ENCODE results near the gene N4BP2L1.

Gene N4BP2L1

DNA sequence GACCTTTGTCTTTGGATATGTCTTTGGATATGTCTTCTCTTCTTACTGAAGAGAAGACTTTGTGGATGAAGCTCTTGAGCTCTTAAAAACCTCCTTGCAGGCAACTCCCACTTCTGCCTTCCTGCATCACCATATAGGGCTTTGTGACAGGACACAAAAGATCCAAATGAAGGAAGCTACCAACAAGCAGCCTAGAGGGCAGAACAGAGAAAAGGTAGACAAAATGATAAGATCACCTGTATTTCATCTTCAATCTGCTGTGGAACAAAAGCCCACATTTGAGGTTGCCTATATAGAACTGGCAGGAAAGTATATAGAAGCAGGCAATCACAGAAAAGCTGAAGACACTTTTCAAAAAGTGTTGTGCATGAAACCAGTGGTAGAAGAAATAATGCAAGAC is 42.5 kb downstream of the N4BP2L1 start:
- Histone ChIP-seq H3K27me3 (ENCODE audit: insufficient read depth, poor library complexity, severe bottlenecking) (no peaks in the 10 kb centered on the region), H3K4me3 (replicated peaks; ENCODE audit: insufficient read depth, low read length) (no peak overlapping the region), H3K27ac (replicated peaks) (no peak overlapping the region)
- TF ChIP-seq POLR2AphosphoS5 (IDR thresholded peaks at IDR 0.05; ENCODE audit: low read depth), result no peak
- TF ChIP-seq GABPA (IDR thresholded peaks at IDR 0.05; ENCODE audit: low read depth), result no peak
- TF ChIP-seq, protein P1, sequence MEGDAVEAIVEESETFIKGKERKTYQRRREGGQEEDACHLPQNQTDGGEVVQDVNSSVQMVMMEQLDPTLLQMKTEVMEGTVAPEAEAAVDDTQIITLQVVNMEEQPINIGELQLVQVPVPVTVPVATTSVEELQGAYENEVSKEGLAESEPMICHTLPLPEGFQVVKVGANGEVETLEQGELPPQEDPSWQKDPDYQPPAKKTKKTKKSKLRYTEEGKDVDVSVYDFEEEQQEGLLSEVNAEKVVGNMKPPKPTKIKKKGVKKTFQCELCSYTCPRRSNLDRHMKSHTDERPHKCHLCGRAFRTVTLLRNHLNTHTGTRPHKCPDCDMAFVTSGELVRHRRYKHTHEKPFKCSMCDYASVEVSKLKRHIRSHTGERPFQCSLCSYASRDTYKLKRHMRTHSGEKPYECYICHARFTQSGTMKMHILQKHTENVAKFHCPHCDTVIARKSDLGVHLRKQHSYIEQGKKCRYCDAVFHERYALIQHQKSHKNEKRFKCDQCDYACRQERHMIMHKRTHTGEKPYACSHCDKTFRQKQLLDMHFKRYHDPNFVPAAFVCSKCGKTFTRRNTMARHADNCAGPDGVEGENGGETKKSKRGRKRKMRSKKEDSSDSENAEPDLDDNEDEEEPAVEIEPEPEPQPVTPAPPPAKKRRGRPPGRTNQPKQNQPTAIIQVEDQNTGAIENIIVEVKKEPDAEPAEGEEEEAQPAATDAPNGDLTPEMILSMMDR (IDR thresholded peaks at IDR 0.05; ENCODE audit: insufficient read depth, low read length), result no peak
- TF ChIP-seq, protein P2, sequence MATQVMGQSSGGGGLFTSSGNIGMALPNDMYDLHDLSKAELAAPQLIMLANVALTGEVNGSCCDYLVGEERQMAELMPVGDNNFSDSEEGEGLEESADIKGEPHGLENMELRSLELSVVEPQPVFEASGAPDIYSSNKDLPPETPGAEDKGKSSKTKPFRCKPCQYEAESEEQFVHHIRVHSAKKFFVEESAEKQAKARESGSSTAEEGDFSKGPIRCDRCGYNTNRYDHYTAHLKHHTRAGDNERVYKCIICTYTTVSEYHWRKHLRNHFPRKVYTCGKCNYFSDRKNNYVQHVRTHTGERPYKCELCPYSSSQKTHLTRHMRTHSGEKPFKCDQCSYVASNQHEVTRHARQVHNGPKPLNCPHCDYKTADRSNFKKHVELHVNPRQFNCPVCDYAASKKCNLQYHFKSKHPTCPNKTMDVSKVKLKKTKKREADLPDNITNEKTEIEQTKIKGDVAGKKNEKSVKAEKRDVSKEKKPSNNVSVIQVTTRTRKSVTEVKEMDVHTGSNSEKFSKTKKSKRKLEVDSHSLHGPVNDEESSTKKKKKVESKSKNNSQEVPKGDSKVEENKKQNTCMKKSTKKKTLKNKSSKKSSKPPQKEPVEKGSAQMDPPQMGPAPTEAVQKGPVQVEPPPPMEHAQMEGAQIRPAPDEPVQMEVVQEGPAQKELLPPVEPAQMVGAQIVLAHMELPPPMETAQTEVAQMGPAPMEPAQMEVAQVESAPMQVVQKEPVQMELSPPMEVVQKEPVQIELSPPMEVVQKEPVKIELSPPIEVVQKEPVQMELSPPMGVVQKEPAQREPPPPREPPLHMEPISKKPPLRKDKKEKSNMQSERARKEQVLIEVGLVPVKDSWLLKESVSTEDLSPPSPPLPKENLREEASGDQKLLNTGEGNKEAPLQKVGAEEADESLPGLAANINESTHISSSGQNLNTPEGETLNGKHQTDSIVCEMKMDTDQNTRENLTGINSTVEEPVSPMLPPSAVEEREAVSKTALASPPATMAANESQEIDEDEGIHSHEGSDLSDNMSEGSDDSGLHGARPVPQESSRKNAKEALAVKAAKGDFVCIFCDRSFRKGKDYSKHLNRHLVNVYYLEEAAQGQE (IDR thresholded peaks at IDR 0.05; ENCODE audit: insufficient replicate concordance, low read depth), result no peak
- no peak for TF ChIP-seq SPI1 (IDR thresholded peaks at IDR 0.05; ENCODE audit: borderline replicate concordance, low read depth)
- DNase-seq (ENCODE audit: low read depth in 1 of 2, low spot score in 1 of 2), result no peak

DNA sequence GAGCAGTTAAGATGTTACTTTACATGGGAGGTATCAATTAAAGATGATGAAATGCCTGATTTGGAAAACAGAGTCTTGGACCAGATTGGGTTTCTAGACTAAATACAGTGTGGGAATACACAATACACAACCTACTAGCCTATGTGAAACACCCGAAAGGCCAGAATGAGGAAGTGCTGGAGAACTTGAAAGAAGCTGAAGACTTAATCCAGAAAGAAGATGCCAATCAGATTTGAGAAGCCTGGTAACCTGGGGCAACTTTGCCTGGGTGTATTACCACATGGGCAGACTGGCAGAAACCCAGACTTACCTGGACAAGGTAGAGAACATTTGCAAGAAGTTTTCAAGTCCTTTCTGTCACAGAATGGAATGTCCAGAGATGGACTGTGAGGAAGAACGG is 43.2 kb downstream of the N4BP2L1 start:
- TF ChIP-seq POLR2AphosphoS5 (IDR thresholded peaks at IDR 0.05; ENCODE audit: low read depth), result no peak
- peak; percentile 98 for TF ChIP-seq SPI1 (IDR thresholded peaks at IDR 0.05; ENCODE audit: borderline replicate concordance, low read depth)
- TF ChIP-seq, protein P2 (IDR thresholded peaks at IDR 0.05; ENCODE audit: insufficient replicate concordance, low read depth), result no peak
- TF ChIP-seq, protein P1 (IDR thresholded peaks at IDR 0.05; ENCODE audit: insufficient read depth, low read length), result no peak
- no peak for TF ChIP-seq GABPA (IDR thresholded peaks at IDR 0.05; ENCODE audit: low read depth)
- no peaks in the 10 kb centered on the region for H3K27me3 ChIP-seq (ENCODE audit: insufficient read depth, poor library complexity, severe bottlenecking)
- DNase-seq (ENCODE audit: low read depth in 1 of 2, low spot score in 1 of 2), result peak in 1 of 2 experiments; percentile 26
- no peak overlapping the region for H3K4me3 ChIP-seq (replicated peaks; ENCODE audit: insufficient read depth, low read length)
- no peak overlapping the region for H3K27ac ChIP-seq (replicated peaks)

DNA sequence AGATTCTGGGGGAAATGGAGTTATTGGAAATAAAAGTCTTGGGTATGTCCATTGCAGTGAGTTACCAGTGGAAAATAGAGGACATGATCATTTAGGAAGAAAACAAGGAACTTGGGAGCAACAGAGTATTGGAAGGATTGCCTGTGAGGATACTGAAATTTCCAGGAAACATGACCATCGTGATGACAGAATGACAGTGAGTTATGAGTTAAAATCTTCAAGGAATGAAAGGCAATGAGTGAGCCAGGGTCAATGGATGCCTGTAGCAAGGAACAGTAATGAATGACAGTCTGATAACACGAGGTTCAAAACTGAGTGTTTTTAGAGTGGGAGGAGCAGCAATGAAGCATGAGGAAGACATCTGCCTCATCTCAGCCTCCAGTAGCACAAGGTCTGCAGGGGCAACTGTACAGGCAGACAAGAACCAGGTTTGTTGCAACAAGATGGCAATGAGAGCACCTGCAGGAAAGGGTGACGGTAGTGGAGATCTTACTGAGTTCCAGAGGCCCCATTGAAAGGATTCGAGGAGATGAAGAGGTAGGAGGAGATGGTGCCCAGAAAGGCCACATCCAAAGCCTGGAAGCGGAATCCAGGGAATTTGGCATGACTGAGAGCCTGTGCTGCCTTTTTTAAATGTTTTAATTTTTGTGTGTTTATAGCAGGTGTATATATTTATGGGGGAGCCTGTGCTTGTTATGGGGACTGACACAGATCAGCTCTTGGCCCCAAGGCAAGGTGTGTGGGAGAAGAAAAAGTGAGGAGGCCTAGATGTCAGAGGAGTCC is 43.9 kb downstream of the N4BP2L1 start:
- no peak overlapping the region for H3K4me3 ChIP-seq (replicated peaks; ENCODE audit: insufficient read depth, low read length)
- TF ChIP-seq, protein P2 (IDR thresholded peaks at IDR 0.05; ENCODE audit: insufficient replicate concordance, low read depth), result no peak
- TF ChIP-seq POLR2AphosphoS5 (IDR thresholded peaks at IDR 0.05; ENCODE audit: low read depth), result no peak
- H3K27me3 ChIP-seq (ENCODE audit: insufficient read depth, poor library complexity, severe bottlenecking), result no peaks in the 10 kb centered on the region

More for the DNA sequence above, 43.9 kb downstream of the N4BP2L1 start:
- no peak for DNase-seq (ENCODE audit: low read depth in 1 of 2, low spot score in 1 of 2)
- no peak overlapping the region for H3K27ac ChIP-seq (replicated peaks)

Data from HL-60 (cell line).